HS-27A (cell line): Measurements from ENCODE around the gene COTL1.
A peak's percentile ranks its signal among the peaks of the same experiment; 100 is the strongest.
"Not testable (repeated sequence)": the region's sequence is repeated elsewhere in the genome, so short reads cannot be mapped to it uniquely, and the experiment has no call there.

Experiments used
- DNase-seq: peaks from one replicate; pipeline ENCODE4 v3.0.0-alpha.2; 2012; ENCODE audit warnings: low read depth, missing footprints

Gene COTL1

GRCh38 chr16:84643180-84643583, 25.3 kb upstream of the COTL1 start:
- peak; percentile 90 for DNase-seq

- DNase-seq: no peak
Measured at GRCh38 chr16:84641643-84642358, 23.9 kb upstream of the COTL1 start.

- DNase-seq: no peak
Measured at GRCh38 chr16:84640145-84640544, 22.3 kb upstream of the COTL1 start.

DNA sequence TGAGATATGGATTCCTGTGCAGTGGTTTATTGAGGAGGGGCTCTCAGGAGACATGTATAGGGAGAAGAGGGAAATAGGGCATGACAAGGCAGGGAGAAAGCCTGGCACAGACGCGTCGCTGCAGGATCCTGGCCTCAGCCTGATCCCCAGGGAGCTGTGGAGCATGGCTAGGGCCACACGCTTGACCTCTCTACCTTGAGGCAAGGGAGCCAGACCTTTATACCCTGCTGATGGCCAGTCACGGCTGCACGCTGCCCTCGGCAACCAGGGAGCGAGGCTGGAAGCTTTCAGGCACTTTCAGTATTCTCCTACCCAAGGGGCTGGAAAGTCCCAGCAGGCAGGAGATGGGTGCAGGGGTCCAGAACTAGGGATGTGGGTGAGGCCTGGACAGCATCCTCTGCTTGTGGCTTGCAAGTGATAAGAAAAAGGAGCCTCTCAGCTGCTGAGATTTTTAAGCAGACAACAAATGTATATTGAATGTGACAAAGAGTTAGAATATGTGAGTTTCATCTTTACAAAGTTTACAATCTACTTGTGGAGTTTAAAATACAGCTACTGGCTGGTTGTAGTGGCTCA, 20.4 kb upstream of the COTL1 start:
- DNase-seq: no peak

DNA sequence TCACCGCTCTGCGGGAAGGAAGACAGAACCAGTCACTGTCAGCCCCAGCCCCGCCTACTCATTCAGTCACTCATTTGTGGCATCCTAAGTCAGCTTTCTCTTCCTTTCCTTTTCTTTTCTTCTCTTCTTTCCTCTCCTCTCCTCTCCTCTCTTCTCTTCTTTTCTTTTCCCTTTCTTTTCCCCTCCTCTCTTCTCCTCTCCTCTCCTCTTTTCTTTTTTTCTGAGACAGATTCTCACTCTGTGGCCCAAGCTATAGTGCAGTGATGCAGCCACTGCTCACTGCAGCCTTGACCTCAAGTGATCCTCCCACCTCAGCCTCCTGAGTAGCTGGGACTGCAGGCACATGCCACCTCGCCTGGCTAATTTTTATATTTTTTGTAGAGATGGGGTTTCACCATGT, 19.8 kb upstream of the COTL1 start:
- DNase-seq: no peak

- DNase-seq: no peak
Measured at GRCh38 chr16:84635702-84636101, 17.8 kb upstream of the COTL1 start.

- no peak for DNase-seq
Measured at GRCh38 chr16:84633622-84634021, 15.7 kb upstream of the COTL1 start.

DNA sequence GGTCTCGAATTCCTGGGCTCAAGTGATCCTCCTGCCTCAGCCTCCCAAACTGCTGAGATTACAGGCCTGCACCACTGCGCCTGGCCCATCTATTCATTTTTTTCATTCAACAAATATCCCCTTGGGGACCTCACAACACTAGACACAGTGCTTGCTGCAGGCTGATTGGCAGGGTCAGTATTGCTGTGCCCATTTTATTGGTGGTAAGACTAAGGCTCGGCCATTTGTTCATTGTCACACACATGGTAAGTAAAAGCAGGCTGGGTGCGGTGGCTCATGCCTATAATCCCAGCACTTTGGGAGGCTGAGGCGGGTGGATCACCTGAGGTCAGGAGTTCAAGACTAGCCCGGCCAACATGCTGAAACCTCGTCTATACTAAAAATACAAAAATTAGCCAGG, 15.0 kb upstream of the COTL1 start:
- not testable (repeated sequence) for DNase-seq

DNA sequence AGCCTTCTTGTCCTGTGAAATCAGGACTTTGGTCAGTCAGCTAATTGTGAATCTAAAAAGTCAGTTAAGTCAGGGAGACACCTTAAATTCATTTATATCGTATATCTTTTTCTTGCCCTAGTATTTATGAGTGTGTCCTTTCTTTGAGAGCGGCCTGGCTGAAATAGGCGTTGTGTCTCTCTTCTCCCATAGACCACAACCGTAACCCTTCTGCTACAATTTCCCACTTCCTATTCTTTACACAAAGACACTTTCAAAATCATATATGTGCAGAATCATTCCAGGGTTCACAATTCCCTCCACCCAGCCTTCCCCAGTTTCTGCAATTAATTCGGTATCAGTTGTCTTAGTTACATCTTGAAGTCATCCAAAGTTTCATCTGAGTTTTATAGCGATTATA, 14.0 kb upstream of the COTL1 start:
- DNase-seq: no peak

DNA sequence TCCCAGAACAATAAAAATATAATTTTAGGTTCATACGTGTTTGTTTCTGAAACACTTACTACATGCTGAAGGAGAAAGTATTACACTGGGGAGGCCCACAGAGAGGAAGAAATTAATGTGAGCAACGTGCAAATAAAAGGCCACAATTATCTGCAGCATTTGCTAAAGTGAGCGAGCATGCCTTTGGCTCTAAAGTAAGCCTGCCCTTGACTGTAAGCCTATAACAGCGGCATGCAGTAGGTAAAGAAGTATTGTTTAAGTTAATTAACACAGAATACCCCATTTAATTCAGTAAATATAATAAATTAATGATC, 13.2 kb upstream of the COTL1 start:
- DNase-seq: no peak

GRCh38 chr16:84630446-84631152, 12.7 kb upstream of the COTL1 start:
- no peak for DNase-seq

DNA sequence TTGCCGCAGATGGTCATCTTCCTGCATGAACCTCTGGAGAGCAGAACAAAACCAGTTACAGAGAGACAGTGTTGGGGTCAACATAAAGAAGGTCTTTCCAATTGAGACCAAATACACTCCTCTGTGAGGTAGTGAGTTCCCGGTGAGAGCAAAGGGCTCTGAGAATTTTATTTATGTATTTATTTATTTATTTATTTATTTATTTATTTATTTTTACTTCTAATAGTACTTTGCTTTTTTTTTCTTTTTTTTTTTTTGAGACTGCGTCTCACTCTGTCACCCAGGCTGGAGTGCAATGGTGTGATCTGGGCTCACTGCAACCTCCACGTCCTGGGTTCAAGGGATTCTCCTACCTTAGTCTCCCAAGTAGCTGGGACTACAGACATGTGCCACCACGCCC, 12.1 kb upstream of the COTL1 start:
- DNase-seq: no peak

- DNase-seq: no peak
Measured at GRCh38 chr16:84629580-84629979, 11.7 kb upstream of the COTL1 start.

DNA sequence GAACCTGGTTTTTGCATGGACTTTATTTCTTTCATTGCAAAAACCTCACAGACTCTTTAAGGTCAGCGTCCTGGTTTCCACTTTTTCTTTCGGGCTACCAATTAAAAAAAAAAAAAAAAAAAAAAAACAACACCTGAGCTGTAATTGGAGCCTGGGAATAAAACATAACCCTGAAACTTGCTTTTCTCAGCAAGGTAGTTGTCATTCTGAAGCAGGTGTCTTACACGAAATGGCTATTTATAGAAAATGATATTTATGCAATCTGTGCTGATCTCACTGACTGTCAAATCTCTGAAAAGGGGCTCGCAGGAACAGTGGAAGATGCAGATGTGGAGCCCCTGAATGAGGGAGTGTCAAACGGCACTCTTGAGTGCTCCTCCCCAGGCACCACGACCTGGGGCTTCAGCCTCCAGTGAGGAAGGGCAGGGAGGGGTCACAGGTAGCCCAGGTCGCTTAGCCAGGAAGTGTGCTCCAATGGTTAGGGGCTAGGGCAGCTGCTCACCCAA, 10.4 kb upstream of the COTL1 start:
- DNase-seq: no peak

DNA sequence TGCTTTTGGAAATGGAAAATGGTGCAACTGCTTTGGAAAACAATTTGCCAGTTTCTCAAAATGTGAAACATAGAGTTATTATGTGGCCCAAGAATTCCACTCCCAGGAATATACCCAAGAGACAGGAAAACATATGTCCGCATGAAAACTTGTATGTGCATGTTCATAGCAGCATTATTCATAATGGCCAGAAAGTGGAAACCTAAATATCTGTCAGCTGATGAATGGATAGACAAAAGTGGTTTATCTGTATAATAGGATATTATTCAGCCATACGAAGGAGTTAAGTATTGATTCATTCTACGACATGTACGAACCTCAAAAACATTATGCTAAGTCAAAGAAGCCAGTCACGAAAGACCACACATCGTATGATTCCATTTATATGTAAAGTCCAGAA, 7.7 kb upstream of the COTL1 start:
- DNase-seq: no peak

GRCh38 chr16:84620913-84621312, 3.0 kb upstream of the COTL1 start:
- not testable (repeated sequence) for DNase-seq

DNA sequence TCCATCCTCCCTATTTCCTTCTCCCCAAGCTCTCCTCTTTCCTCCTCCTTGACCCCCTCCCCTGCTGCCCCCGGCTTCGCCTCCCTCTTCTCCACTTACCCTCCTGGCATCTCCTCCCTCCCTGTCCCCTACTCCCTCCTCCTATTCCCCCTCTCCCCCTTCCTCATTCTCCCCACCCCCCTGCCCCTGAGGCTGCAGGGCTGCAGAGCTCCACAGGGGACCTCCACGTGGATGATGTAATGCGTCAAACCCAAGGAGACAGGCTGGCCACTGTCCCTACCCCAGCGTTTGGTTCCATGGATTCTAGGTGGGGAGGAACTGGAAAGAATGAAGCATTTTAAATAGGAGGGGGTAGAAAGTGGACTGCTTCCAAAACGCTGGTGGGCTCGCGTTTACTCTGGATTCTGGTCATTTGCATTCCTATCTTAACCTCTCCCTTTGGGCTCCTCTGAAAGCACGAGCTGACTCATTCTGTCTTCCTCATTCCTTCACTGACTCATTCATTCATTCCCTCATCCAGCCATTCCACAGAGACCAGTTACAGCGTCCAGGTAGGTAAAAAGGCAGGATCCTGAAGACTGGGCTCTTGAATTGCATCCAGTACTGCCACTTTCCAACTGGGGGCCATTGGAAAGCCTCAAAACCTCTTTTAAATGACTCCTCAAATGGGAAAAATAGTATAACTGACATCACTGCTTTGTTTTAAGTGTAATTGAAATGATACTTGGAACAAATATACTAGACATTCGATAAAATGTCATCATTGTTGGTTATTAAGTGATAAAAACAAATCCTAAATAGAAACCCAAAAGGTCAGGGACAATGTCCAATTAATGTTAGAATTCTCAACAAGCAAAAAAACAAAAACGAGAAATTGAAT, 943 bp upstream of the COTL1 start:
- DNase-seq: peak; percentile 98

- DNase-seq: no peak
Measured at GRCh38 chr16:84617041-84617790, 662 bp downstream of the COTL1 start.

- DNase-seq: no peak
Measured at GRCh38 chr16:84616515-84616914, 1.4 kb downstream of the COTL1 start.

- no peak for DNase-seq
Measured at GRCh38 chr16:84614968-84615813, 2.7 kb downstream of the COTL1 start.

DNA sequence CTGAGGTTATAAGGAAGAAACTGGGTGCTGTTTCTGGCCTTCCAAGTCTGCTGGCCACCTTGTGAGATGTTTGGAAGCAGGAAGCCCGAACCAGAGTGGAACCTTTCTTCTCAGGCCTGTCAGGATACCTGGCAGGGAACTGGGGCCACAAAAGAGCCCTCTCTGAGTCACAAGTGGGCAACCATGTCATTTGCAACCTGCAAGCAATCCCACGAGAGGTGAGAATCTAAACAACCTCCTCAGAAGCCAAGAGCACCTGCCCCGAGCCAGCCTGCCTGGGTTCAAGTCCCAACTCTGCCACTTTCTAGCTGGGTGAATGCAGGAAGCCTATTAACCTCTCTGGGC, 3.3 kb downstream of the COTL1 start:
- DNase-seq: no peak
